ENCODE measurements around the gene PTGES2. TPM values are rescaled to one million over a fixed set of nuclear protein-coding genes. Genes with fewer than 3 reads are reported as not detected.

PTGES2 gene
- total and polyA plus RNA-seq, 9 of the 15 experiments (the other 6 are each of a cell fraction or from before 2014, with no cell fraction given) = 2.4 to 196 (median 90.1) TPM

- TF ChIP-seq ZBTB33 (CRISPR knock-in tag; IDR thresholded peaks at IDR 0.05) (no peak), CBFA2T3 (IDR thresholded peaks at IDR 0.05) (no peak), ATF2 (CRISPR knock-in tag; IDR thresholded peaks at IDR 0.05) (no peak), MCM7 (IDR thresholded peaks at IDR 0.05) (no peak), CREB1 (IDR thresholded peaks at IDR 0.05) (peak; percentile 13; the same call in 1 of the 2 replicates), CREB1 (CRISPR knock-in tag; IDR thresholded peaks at IDR 0.05) (no peak), HIVEP1 (CRISPR knock-in tag; IDR thresholded peaks at IDR 0.05) (no peak), ZFP36 (IDR thresholded peaks at IDR 0.05; ENCODE audit: low read depth, low read length, partially characterized antibody) (no peak), ARID1B (IDR thresholded peaks at IDR 0.05) (no peak), ZNF583 (CRISPR knock-in tag; IDR thresholded peaks at IDR 0.05) (no peak), CREB5 (CRISPR knock-in tag; IDR thresholded peaks at IDR 0.05) (no peak), RBFOX2 (IDR thresholded peaks at IDR 0.05; ENCODE audit: low read depth, low read length) (no peak), ELF4 (CRISPR knock-in tag; IDR thresholded peaks at IDR 0.05) (no peak)
- TF ChIP-seq, protein P1, sequence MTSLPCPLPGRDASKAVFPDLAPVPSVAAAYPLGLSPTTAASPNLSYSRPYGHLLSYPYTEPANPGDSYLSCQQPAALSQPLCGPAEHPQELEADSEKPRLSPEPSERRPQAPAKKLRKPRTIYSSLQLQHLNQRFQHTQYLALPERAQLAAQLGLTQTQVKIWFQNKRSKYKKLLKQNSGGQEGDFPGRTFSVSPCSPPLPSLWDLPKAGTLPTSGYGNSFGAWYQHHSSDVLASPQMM (CRISPR knock-in tag; IDR thresholded peaks at IDR 0.05) = no peak
- TF ChIP-seq, protein P2, sequence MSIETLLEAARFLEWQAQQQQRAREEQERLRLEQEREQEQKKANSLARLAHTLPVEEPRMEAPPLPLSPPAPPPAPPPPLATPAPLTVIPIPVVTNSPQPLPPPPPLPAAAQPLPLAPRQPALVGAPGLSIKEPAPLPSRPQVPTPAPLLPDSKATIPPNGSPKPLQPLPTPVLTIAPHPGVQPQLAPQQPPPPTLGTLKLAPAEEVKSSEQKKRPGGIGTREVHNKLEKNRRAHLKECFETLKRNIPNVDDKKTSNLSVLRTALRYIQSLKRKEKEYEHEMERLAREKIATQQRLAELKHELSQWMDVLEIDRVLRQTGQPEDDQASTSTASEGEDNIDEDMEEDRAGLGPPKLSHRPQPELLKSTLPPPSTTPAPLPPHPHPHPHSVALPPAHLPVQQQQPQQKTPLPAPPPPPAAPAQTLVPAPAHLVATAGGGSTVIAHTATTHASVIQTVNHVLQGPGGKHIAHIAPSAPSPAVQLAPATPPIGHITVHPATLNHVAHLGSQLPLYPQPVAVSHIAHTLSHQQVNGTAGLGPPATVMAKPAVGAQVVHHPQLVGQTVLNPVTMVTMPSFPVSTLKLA (conservative IDR thresholded peaks at IDR 0.05) = 0 out of 4 replicates have a peak, but pooled peaks of 1 of the 2 experiments have one; percentile 89
- TF ChIP-seq, protein P3, sequence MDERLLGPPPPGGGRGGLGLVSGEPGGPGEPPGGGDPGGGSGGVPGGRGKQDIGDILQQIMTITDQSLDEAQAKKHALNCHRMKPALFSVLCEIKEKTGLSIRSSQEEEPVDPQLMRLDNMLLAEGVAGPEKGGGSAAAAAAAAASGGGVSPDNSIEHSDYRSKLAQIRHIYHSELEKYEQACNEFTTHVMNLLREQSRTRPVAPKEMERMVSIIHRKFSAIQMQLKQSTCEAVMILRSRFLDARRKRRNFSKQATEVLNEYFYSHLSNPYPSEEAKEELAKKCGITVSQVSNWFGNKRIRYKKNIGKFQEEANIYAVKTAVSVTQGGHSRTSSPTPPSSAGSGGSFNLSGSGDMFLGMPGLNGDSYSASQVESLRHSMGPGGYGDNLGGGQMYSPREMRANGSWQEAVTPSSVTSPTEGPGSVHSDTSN (CRISPR knock-in tag; IDR thresholded peaks at IDR 0.05; ENCODE audit: low read depth) = no peak
- TF ChIP-seq, protein P3 (tag; conservative IDR thresholded peaks at IDR 0.05; ENCODE audit: low read depth) = no peak
- TF ChIP-seq, protein P4, sequence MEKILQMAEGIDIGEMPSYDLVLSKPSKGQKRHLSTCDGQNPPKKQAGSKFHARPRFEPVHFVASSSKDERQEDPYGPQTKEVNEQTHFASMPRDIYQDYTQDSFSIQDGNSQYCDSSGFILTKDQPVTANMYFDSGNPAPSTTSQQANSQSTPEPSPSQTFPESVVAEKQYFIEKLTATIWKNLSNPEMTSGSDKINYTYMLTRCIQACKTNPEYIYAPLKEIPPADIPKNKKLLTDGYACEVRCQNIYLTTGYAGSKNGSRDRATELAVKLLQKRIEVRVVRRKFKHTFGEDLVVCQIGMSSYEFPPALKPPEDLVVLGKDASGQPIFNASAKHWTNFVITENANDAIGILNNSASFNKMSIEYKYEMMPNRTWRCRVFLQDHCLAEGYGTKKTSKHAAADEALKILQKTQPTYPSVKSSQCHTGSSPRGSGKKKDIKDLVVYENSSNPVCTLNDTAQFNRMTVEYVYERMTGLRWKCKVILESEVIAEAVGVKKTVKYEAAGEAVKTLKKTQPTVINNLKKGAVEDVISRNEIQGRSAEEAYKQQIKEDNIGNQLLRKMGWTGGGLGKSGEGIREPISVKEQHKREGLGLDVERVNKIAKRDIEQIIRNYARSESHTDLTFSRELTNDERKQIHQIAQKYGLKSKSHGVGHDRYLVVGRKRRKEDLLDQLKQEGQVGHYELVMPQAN (IDR thresholded peaks at IDR 0.05; ENCODE audit: borderline replicate concordance) = no peak
Measured at GRCh38 chr9:128127568-128127989, at the start of gene PTGES2 (continued).
